Dendritic cell treated with granulocyte-macrophage colony-stimulating factor and Interleukin-4, amounts not matched to agents 40 ng/mL and 50 ng/mL, for 4 days (primary cell): Measurements from ENCODE around the gene PPP1R27.

Experiments
- H3K27ac Mint-ChIP-seq: one replicate; pipeline ENCODE4 v1.8.0; 2022; ENCODE audit warnings: mild to moderate bottlenecking, mixed read lengths
- H3K27me3 Mint-ChIP-seq: one replicate; pipeline ENCODE4 v1.8.0; 2022; ENCODE audit warnings: mild to moderate bottlenecking, mixed read lengths
- H3K36me3 Mint-ChIP-seq: one replicate; pipeline ENCODE4 v1.8.0; 2022; ENCODE audit warnings: low read depth, mixed read lengths
- H3K4me1 Mint-ChIP-seq: one replicate; pipeline ENCODE4 v1.8.0; 2022; ENCODE audit warnings: low read depth, mixed read lengths
- H3K4me3 Mint-ChIP-seq: one replicate; pipeline ENCODE4 v1.8.0; 2022; ENCODE audit warnings: mild to moderate bottlenecking, moderate library complexity, mixed read lengths
- H3K9me3 Mint-ChIP-seq: one replicate; pipeline ENCODE4 v1.8.0; 2022; ENCODE audit warnings: mixed read lengths
- intact Hi-C: fragments of 100-400 bp; cut with micrococcal nuclease; formaldehyde crosslinking; loops from one replicate; pipeline ENCODE4 v1.15.0; 2022

The PPP1R27 gene

GRCh38 chr17:81854974-81855774 is 20.3 kb upstream of the PPP1R27 start:
- Mint-ChIP-seq H3K9me3 (no peaks in the 10 kb centered on the region), H3K36me3 (peaks cover 99% of the 10 kb centered on the region), H3K27me3 (no peaks in the 10 kb centered on the region), H3K4me3 (no peak overlapping the region), H3K27ac (no peak overlapping the region), H3K4me1 (peaks cover 36% of the 10 kb centered on the region)
- intact Hi-C loops: no loop called here

GRCh38 chr17:81852237-81852636 is 17.4 kb upstream of the PPP1R27 start:
- intact Hi-C loops: no loop called here
- H3K27me3 Mint-ChIP-seq: no peaks in the 10 kb centered on the region
- peaks cover 99% of the 10 kb centered on the region for H3K36me3 Mint-ChIP-seq
- H3K9me3 Mint-ChIP-seq: no peaks in the 10 kb centered on the region
- H3K27ac Mint-ChIP-seq: no peak overlapping the region
- peaks cover 11% of the 10 kb centered on the region for H3K4me1 Mint-ChIP-seq
- no peak overlapping the region for H3K4me3 Mint-ChIP-seq

GRCh38 chr17:81851423-81851822 is 16.6 kb upstream of the PPP1R27 start:
- Mint-ChIP-seq H3K4me1 (peaks cover 9% of the 10 kb centered on the region), H3K36me3 (peaks cover 99% of the 10 kb centered on the region), H3K9me3 (no peaks in the 10 kb centered on the region), H3K4me3 (no peak overlapping the region), H3K27ac (no peak overlapping the region), H3K27me3 (no peaks in the 10 kb centered on the region)
- intact Hi-C loops: no loop called here

GRCh38 chr17:81849457-81849856 is 14.6 kb upstream of the PPP1R27 start:
- no peak overlapping the region for H3K27ac Mint-ChIP-seq
- H3K36me3 Mint-ChIP-seq: peaks cover 99% of the 10 kb centered on the region
- no peak overlapping the region for H3K4me3 Mint-ChIP-seq
- intact Hi-C loops: no loop called here
- H3K4me1 Mint-ChIP-seq: peaks cover 8% of the 10 kb centered on the region
- H3K9me3 Mint-ChIP-seq: no peaks in the 10 kb centered on the region
- H3K27me3 Mint-ChIP-seq: no peaks in the 10 kb centered on the region

- Mint-ChIP-seq H3K27ac (no peak overlapping the region), H3K9me3 (no peaks in the 10 kb centered on the region), H3K36me3 (peaks cover 98% of the 10 kb centered on the region), H3K4me1 (peaks cover 17% of the 10 kb centered on the region), H3K4me3 (no peak overlapping the region), H3K27me3 (no peaks in the 10 kb centered on the region)
- intact Hi-C loops: no loop called here
Measured at GRCh38 chr17:81846743-81847689, 12.2 kb upstream of the PPP1R27 start.

GRCh38 chr17:81845881-81846742 is 11.3 kb upstream of the PPP1R27 start:
- peaks cover 89% of the 10 kb centered on the region for H3K36me3 Mint-ChIP-seq
- H3K27ac Mint-ChIP-seq: no peak overlapping the region
- intact Hi-C loops: no loop called here
- no peaks in the 10 kb centered on the region for H3K27me3 Mint-ChIP-seq
- peaks cover 26% of the 10 kb centered on the region for H3K4me1 Mint-ChIP-seq
- H3K9me3 Mint-ChIP-seq: no peaks in the 10 kb centered on the region
- no peak overlapping the region for H3K4me3 Mint-ChIP-seq

- Mint-ChIP-seq H3K9me3 (no peaks in the 10 kb centered on the region), H3K36me3 (peaks cover 81% of the 10 kb centered on the region), H3K4me1 (peaks cover 31% of the 10 kb centered on the region), H3K4me3 (no peak overlapping the region), H3K27ac (no peak overlapping the region), H3K27me3 (no peaks in the 10 kb centered on the region)
- intact Hi-C loops: no loop called here
Measured at GRCh38 chr17:81845361-81845760, 10.5 kb upstream of the PPP1R27 start.

GRCh38 chr17:81844887-81845286 is 10.0 kb upstream of the PPP1R27 start:
- intact Hi-C loops: no loop called here
- H3K4me1 Mint-ChIP-seq: peaks cover 31% of the 10 kb centered on the region

GRCh38 chr17:81844327-81844851 is 9.5 kb upstream of the PPP1R27 start:
- H3K27ac Mint-ChIP-seq: peak overlapping the region; percentile 52
- no peaks in the 10 kb centered on the region for H3K9me3 Mint-ChIP-seq
- peaks cover 73% of the 10 kb centered on the region for H3K36me3 Mint-ChIP-seq
- H3K4me1 Mint-ChIP-seq: peaks cover 31% of the 10 kb centered on the region
- H3K27me3 Mint-ChIP-seq: no peaks in the 10 kb centered on the region
- intact Hi-C loops: no loop called here
- no peak overlapping the region for H3K4me3 Mint-ChIP-seq

More at GRCh38 chr17:81844887-81845286, 10.0 kb upstream of the PPP1R27 start:
- no peaks in the 10 kb centered on the region for H3K27me3 Mint-ChIP-seq
- H3K4me3 Mint-ChIP-seq: no peak overlapping the region
- no peaks in the 10 kb centered on the region for H3K9me3 Mint-ChIP-seq
- H3K27ac Mint-ChIP-seq: peak overlapping the region; percentile 52
- H3K36me3 Mint-ChIP-seq: peaks cover 78% of the 10 kb centered on the region

GRCh38 chr17:81843713-81844326 is 9.0 kb upstream of the PPP1R27 start:
- Mint-ChIP-seq H3K27me3 (no peaks in the 10 kb centered on the region), H3K36me3 (peaks cover 67% of the 10 kb centered on the region), H3K9me3 (no peaks in the 10 kb centered on the region), H3K4me3 (no peak overlapping the region), H3K4me1 (peaks cover 31% of the 10 kb centered on the region), H3K27ac (no peak overlapping the region)
- intact Hi-C loops: no loop called here

- H3K4me1 Mint-ChIP-seq: peaks cover 34% of the 10 kb centered on the region
- no peak overlapping the region for H3K4me3 Mint-ChIP-seq
- H3K9me3 Mint-ChIP-seq: no peaks in the 10 kb centered on the region
- intact Hi-C loops: no loop called here
- peaks cover 58% of the 10 kb centered on the region for H3K36me3 Mint-ChIP-seq
- no peaks in the 10 kb centered on the region for H3K27me3 Mint-ChIP-seq
- no peak overlapping the region for H3K27ac Mint-ChIP-seq
Measured at GRCh38 chr17:81842725-81843504, 8.1 kb upstream of the PPP1R27 start.

GRCh38 chr17:81842378-81842724 is 7.5 kb upstream of the PPP1R27 start:
- intact Hi-C loops: no loop called here
- Mint-ChIP-seq H3K27me3 (no peaks in the 10 kb centered on the region), H3K9me3 (no peaks in the 10 kb centered on the region), H3K4me1 (peaks cover 40% of the 10 kb centered on the region), H3K27ac (no peak overlapping the region), H3K36me3 (peaks cover 52% of the 10 kb centered on the region), H3K4me3 (no peak overlapping the region)
